Body of pancreas (tissue), 4 donors: ENCODE data around the gene BCL11B. TPM values are rescaled to one million over a fixed set of nuclear protein-coding genes. Genes with fewer than 3 reads are reported as not detected.

Experiments
- ATAC-seq: fragments of 150-250 bp; one replicate; pipeline ENCODE4 v1.9.1; 2016
- DNase-seq, 4 donors: peaks; one replicate each; pipeline ENCODE4 v3.0.0-alpha.2; 2019
- H3K27ac ChIP-seq, 4 donors: fragments of 200-600 bp; sonication (generic); 1 replicate in 3 of 4; 2 replicates in 1 of 4; pipeline versions ENCODE4 v1.5.1 to v1.6.1; 2016 to 2019; ENCODE audit warnings: mild to moderate bottlenecking in 1 of 4, mixed read lengths in 1 of 4, moderate library complexity in 1 of 4
- H3K27me3 ChIP-seq, 2 donors: fragments of 200-600 bp; sonication (generic); one replicate each; pipeline ENCODE4 v1.6.0; 2016; ENCODE audit warnings: mild to moderate bottlenecking in 1 of 2
- H3K36me3 ChIP-seq, 2 donors: fragments of 200-600 bp; sonication (generic); replicated peaks in 1 of 2; 2 replicates each; pipeline ENCODE4 v1.5.1; 2016; ENCODE audit warnings: low read depth in 2 of 2; ENCODE audit not compliant: insufficient read depth in 1 of 2
- H3K4me1 ChIP-seq: fragments of 200-600 bp; sonication (generic); one replicate; pipeline ENCODE4 v1.6.0; 2016
- H3K4me3 ChIP-seq, 2 donors: fragments of 200-600 bp; sonication (generic); 1 replicate in 1 of 2; 2 replicates in 1 of 2; pipeline ENCODE4 v1.5.1; 2016 to 2019
- H3K9me3 ChIP-seq, 3 donors: fragments of 200-600 bp; sonication (generic); 1 replicate in 2 of 3; 2 replicates in 1 of 3; pipeline ENCODE4 v1.5.1; 2016
- POLR2A ChIP-seq, 3 donors: fragments of 450-650 bp; IDR thresholded peaks; one replicate each; pipeline ENCODE4 v1.6.1; 2016; ENCODE audit warnings: antibody characterized with exemption in 3 of 3, mild to moderate bottlenecking in 2 of 3
- WGBS, 2 donors: methylation state at CpG; one replicate each; pipeline ENCODE4 v1.1.5; 2017; 5-methylcytosine and 5-hydroxymethylcytosine counted together
- intact Hi-C: fragments of 100-400 bp; cut with DNase I; formaldehyde crosslinking; loops from one replicate; pipeline ENCODE4 v1.15.1; 2023
- total RNA-seq, 2 donors: library from RNA; depleted of rRNA; stranded (reverse); fragments of >200 nt; gene quantifications; one replicate each; pipeline ENCODE4 v1.1.0, GENCODE V29; 2016
- TF ChIP-seq, protein P1 (sequence below), 7 experiments: fragments of 450-650 bp in 4 of 7; fragments of 200-600 bp in 3 of 7; sonication (generic) in 3 of 7; IDR thresholded peaks; one replicate each; pipeline ENCODE4 v1.5.1; 2016 to 2019; ENCODE audit warnings: antibody characterized with exemption in 7 of 7

Gene BCL11B
- total RNA-seq, 2 donors from 2014 or later: 0.78 TPM; not detected in 1

DNA sequence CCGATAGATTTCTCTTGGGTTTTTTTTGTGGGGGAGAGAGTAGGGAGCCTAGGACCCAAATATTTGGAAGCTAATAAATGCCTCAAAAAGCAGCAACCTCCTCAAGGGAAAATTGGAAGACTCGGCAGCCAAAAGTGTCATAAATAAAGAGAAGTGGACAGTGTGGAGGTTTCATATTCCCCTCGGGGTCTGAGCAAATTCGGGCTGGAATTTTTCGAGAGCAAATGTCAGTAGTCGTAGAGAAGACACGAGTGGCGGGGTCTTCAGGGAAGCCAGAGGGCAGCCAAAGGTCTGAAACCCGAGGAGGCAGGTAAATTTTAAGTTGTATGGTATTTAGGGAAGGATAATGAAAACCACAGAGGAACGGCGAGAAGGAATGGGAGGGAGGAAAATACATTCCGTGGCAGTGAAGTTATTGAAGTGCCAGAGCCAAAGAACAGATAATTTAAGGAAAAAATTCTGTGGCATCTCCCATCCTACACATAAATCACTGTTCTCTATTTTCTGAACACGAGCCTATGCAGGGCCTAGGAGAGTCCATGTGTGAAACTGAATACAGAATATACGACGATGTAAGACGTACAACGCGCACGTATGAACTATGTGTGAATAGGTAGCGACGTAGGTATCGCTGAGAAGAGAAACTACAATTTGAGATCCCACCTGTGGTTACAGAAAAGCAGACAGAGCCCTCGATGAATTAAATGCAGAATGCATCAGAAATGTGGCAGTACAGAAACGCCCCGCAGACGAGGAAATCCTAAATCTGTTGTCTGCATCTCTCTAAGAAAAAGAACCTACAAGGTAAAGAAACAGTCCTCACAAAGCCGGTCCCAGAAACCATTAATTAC is 12.9 kb downstream of the BCL11B start:
- TF ChIP-seq, protein P1, sequence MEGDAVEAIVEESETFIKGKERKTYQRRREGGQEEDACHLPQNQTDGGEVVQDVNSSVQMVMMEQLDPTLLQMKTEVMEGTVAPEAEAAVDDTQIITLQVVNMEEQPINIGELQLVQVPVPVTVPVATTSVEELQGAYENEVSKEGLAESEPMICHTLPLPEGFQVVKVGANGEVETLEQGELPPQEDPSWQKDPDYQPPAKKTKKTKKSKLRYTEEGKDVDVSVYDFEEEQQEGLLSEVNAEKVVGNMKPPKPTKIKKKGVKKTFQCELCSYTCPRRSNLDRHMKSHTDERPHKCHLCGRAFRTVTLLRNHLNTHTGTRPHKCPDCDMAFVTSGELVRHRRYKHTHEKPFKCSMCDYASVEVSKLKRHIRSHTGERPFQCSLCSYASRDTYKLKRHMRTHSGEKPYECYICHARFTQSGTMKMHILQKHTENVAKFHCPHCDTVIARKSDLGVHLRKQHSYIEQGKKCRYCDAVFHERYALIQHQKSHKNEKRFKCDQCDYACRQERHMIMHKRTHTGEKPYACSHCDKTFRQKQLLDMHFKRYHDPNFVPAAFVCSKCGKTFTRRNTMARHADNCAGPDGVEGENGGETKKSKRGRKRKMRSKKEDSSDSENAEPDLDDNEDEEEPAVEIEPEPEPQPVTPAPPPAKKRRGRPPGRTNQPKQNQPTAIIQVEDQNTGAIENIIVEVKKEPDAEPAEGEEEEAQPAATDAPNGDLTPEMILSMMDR (IDR thresholded peaks at IDR 0.05): no peak
- TF ChIP-seq POLR2A (IDR thresholded peaks at IDR 0.05): no peak
- Histone ChIP-seq H3K4me1 (no peaks in the 10 kb centered on the region), H3K27ac (no peak overlapping the region), H3K27me3 (no peaks in the 10 kb centered on the region), H3K9me3 (no peaks in the 10 kb centered on the region), H3K4me3 (no peak overlapping the region), H3K36me3 (no peaks in the 10 kb centered on the region)
- DNase-seq (no peak), ATAC-seq (no peak)
- 65 to 66% methylated on average over 27 of the region's 27 CpGs for WGBS, 2 donors
- intact Hi-C loops: no loop called here

DNA sequence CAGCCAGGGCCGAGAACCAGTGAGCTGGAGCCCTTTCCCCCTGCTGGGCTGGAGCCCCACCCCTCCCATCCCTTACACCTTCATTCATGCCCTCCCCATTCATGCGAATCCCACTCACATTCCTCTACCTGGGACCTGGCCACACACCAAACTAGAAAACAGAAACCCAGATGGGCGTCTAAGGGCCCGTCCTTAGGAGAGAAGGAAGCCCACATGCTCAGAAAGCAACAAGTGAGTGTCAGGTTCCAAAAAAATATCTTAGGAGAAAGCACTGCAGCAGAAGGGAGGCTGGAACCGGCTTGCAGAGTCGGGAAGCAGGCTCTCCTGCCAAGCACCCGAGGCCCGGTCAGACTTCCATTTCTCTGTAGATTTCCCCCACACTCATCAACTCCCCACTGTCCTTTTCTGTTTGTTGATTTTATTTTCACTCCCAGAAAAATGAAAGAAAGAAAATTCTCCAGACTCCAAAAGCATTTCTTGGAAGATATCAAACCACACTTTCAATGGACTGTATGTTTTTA is 13.6 kb downstream of the BCL11B start:
- H3K36me3 ChIP-seq: no peaks in the 10 kb centered on the region
- TF ChIP-seq, protein P1 (IDR thresholded peaks at IDR 0.05): no peak
- no peak for TF ChIP-seq POLR2A (IDR thresholded peaks at IDR 0.05)
- no peak overlapping the region for H3K27ac ChIP-seq
- H3K4me3 ChIP-seq: no peak overlapping the region
- no peaks in the 10 kb centered on the region for H3K27me3 ChIP-seq
- no peaks in the 10 kb centered on the region for H3K4me1 ChIP-seq
- no peaks in the 10 kb centered on the region for H3K9me3 ChIP-seq
- ATAC-seq (no peak), DNase-seq (no peak)
- 44 to 52% methylated on average over 8 of the region's 8 CpGs for WGBS, 2 donors
- intact Hi-C loops: no loop called here

DNA sequence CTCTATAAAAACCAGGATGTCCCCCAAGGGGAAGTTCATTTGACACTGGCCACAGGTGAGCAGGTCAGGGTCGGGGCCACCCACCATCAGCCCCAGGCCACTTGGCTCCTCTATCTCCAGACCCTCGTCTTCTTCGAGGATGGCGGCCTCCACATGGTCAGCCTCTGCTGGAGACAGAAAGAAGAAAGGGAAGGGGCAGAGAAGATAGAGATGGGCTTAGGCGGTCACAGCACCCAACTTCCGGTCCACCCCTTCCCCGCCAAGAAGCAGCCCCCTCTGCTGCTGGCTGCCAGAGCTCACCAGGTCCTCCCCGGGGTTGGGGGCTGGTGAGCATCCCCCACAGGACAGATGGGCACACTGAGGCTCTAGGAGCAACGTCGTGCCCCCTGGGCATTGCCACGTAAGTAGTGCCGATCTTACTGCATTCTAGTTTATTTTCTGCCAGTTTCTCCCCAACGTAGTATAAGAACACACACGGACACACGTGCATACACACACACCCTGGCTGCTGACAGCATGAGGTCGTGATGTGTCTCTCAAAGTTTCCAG is 14.2 kb downstream of the BCL11B start:
- TF ChIP-seq POLR2A (IDR thresholded peaks at IDR 0.05): no peak
- TF ChIP-seq, protein P1 (IDR thresholded peaks at IDR 0.05): no peak
- no peaks in the 10 kb centered on the region for H3K4me1 ChIP-seq
- DNase-seq (no peak), ATAC-seq (no peak)
- H3K27ac ChIP-seq: no peak overlapping the region
- H3K4me3 ChIP-seq: no peak overlapping the region
- intact Hi-C loops: no loop called here
- H3K27me3 ChIP-seq: no peaks in the 10 kb centered on the region
- no peaks in the 10 kb centered on the region for H3K9me3 ChIP-seq
- H3K36me3 ChIP-seq: no peaks in the 10 kb centered on the region
- WGBS, 2 donors: 61 to 66% methylated on average over 11 to 16 of the region's 16 CpGs

DNA sequence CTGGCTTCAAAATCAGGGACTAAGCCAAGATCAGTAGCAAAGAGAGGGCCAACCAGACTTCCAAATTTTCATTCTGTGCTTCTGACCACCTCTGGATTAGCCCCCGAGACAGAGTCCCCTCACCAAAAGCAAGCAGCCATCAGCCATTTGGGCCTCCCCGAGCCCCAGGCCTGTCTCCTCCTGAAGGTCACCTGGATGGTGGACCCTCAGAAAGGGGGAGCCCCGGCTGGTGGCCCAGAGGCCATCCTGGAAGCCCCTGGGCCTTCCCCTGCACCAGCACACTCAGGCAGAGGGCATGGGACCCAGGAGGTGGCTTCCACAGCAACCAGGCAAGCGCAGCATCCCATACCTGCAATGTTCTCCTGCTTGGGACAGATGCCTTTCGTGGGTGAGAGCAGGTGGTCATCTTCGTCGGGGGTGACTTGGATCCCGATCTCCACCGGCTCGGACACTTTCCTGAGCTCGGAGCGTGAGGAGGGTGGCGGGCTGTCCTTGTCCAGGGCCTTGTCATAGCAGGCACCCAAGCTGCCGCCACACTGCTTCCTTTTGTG is 14.8 kb downstream of the BCL11B start:
- no peaks in the 10 kb centered on the region for H3K27me3 ChIP-seq
- no peaks in the 10 kb centered on the region for H3K4me1 ChIP-seq
- no peaks in the 10 kb centered on the region for H3K36me3 ChIP-seq
- DNase-seq (no peak), ATAC-seq (no peak)
- 84 to 93% methylated on average over 5 to 14 of the region's 14 CpGs for WGBS, 2 donors
- no peaks in the 10 kb centered on the region for H3K9me3 ChIP-seq
- no peak overlapping the region for H3K27ac ChIP-seq
- no peak overlapping the region for H3K4me3 ChIP-seq
- intact Hi-C loops: no loop called here
- TF ChIP-seq, protein P1 (IDR thresholded peaks at IDR 0.05): no peak
- TF ChIP-seq POLR2A (IDR thresholded peaks at IDR 0.05): no peak
